Measurements from ENCODE around the gene CHD5.

- no peak for TF ChIP-seq EZH2 (IDR thresholded peaks at IDR 0.05; ENCODE audit: insufficient read depth, poor library complexity, severe bottlenecking)
- no peak for TF ChIP-seq EZH2phosphoT487 (IDR thresholded peaks at IDR 0.05; ENCODE audit: insufficient read depth, low read depth)
Observed at GRCh38 chr1:6184083-6184783, 4.1 kb upstream of the CHD5 start.

All from GM23248 (cell line).